ENCODE measurements around the gene RNF152. TPM values are rescaled to one million over a fixed set of nuclear protein-coding genes. Genes with fewer than 3 reads are reported as not detected.

RNF152 gene
- total RNA-seq (3.9 and 9.4 TPM in 2 replicates), polyA plus RNA-seq (1.1 and 2.8 TPM in 2 replicates)

- Histone ChIP-seq H3K4me1 (ENCODE audit: low read depth) (peaks cover 8% of the 10 kb centered on the region), H3K27ac (peak within 1 kb of the TSS; percentile 41), H3K27me3 (no peaks in the 10 kb centered on the region), H3K36me3 (no peaks in the 10 kb centered on the region), H3K9me3 (ENCODE audit: low read depth) (no peaks in the 10 kb centered on the region), H3K4me3 (peak within 1 kb of the TSS; percentile 98)
- peak; percentile 30 to 64 for DNase-seq (ENCODE audit: low read depth in 1 of 2, low spot score in 1 of 2)
- TF ChIP-seq CTCF (IDR thresholded peaks at IDR 0.05; ENCODE audit: low read depth, low read length), result peak; percentile 19
Observed at GRCh38 chr18:61892683-61893308, at the start of gene RNF152. TSS of gene RNF152 (minus strand) at chr18:61893007. CDS start at chr18:61816463, 76,544 bp downstream.

GRCh38 chr18:61941948-61942471 is 49.2 kb upstream of the RNF152 start:
- no peaks in the 10 kb centered on the region for H3K36me3 ChIP-seq
- peaks cover 4% of the 10 kb centered on the region for H3K4me1 ChIP-seq (ENCODE audit: low read depth)
- H3K9me3 ChIP-seq (ENCODE audit: low read depth), result no peaks in the 10 kb centered on the region
- no peak overlapping the region for H3K4me3 ChIP-seq
- no peaks in the 10 kb centered on the region for H3K27me3 ChIP-seq
- no peak for DNase-seq (ENCODE audit: low read depth in 1 of 2, low spot score in 1 of 2)
- TF ChIP-seq CTCF (IDR thresholded peaks at IDR 0.05; ENCODE audit: low read depth, low read length), result no peak
- no peak overlapping the region for H3K27ac ChIP-seq

GRCh38 chr18:61939046-61939674 is 46.4 kb upstream of the RNF152 start:
- Histone ChIP-seq H3K9me3 (ENCODE audit: low read depth) (no peaks in the 10 kb centered on the region), H3K27me3 (no peaks in the 10 kb centered on the region), H3K27ac (no peak overlapping the region), H3K4me1 (ENCODE audit: low read depth) (peaks cover 4% of the 10 kb centered on the region), H3K4me3 (no peak overlapping the region), H3K36me3 (no peaks in the 10 kb centered on the region)
- TF ChIP-seq CTCF (IDR thresholded peaks at IDR 0.05; ENCODE audit: low read depth, low read length), result no peak
- DNase-seq (ENCODE audit: low read depth in 1 of 2, low spot score in 1 of 2), result no peak

GRCh38 chr18:61935362-61935761 is 42.6 kb upstream of the RNF152 start:
- H3K36me3 ChIP-seq, result no peaks in the 10 kb centered on the region
- H3K27ac ChIP-seq, result no peak overlapping the region
- peaks cover 4% of the 10 kb centered on the region for H3K4me1 ChIP-seq (ENCODE audit: low read depth)
- TF ChIP-seq CTCF (IDR thresholded peaks at IDR 0.05; ENCODE audit: low read depth, low read length), result no peak
- no peaks in the 10 kb centered on the region for H3K9me3 ChIP-seq (ENCODE audit: low read depth)
- DNase-seq (ENCODE audit: low read depth in 1 of 2, low spot score in 1 of 2), result no peak
- no peaks in the 10 kb centered on the region for H3K27me3 ChIP-seq
- H3K4me3 ChIP-seq, result no peak overlapping the region

GRCh38 chr18:61931654-61932379 is 39.0 kb upstream of the RNF152 start:
- H3K27me3 ChIP-seq, result no peaks in the 10 kb centered on the region
- no peaks in the 10 kb centered on the region for H3K36me3 ChIP-seq
- H3K9me3 ChIP-seq (ENCODE audit: low read depth), result no peaks in the 10 kb centered on the region
- H3K4me3 ChIP-seq, result no peak overlapping the region
- H3K4me1 ChIP-seq (ENCODE audit: low read depth), result no peaks in the 10 kb centered on the region
- no peak overlapping the region for H3K27ac ChIP-seq
- DNase-seq (ENCODE audit: low read depth in 1 of 2, low spot score in 1 of 2), result no peak
- no peak for TF ChIP-seq CTCF (IDR thresholded peaks at IDR 0.05; ENCODE audit: low read depth, low read length)
